AG09309 (cell line): Measurements from ENCODE around the gene UBE2S.

Experiments
- DNase-seq: peaks from one replicate; pipeline ENCODE4 v3.0.0-alpha.2; 2010; ENCODE audit warnings: low read depth
- H3K4me3 ChIP-seq: 2 replicates; pipeline ENCODE4 v1.5.1; 2011; ENCODE audit warnings: mild to moderate bottlenecking, low read depth, low read length, moderate library complexity; ENCODE audit not compliant: control insufficient read depth
- TF ChIP-seq, protein P1 (sequence below): IDR thresholded peaks from 2 replicates; pipeline ENCODE4 v1.5.1; 2011; ENCODE audit warnings: mild to moderate bottlenecking, low read depth, low read length, inconsistent platforms; ENCODE audit not compliant: insufficient read depth, control insufficient read depth; ENCODE audit errors: missing control alignments

Gene UBE2S

DNA sequence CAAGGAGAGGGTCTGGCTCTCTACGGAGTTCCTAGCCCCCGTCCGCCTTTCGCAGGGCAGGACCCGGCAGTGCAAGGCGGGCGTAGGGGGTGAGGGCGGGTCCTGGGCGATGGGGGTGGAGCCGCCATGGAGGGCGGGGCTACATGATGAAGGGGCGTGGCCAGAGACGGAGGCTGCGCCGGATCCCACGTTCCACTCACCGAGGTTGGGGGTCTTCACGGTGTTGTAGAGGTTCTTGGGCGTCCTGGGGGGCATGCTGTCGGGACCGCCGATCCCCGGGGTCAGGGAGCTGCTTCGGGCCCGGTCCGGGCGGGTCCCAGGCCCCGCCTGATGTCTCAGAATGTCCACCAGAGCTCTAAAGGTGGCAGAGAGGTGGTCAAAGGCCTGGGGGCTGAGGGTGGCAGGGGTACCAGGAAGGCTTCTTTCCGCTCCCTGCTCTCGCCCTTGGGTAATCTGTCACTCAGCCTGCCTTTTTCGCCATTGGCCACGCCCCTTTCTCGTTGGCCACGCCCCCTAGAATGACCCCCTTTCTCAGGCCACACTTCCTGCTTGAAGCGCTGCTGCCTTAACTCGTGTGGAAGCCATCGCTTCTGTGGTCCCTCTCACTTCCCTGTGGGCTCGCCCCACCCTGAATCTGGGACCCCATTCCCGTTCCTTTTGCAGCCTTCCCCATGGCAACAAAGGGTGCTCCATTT, 33.0 kb upstream of the UBE2S start:
- DNase-seq: no peak
- TF ChIP-seq, protein P1, sequence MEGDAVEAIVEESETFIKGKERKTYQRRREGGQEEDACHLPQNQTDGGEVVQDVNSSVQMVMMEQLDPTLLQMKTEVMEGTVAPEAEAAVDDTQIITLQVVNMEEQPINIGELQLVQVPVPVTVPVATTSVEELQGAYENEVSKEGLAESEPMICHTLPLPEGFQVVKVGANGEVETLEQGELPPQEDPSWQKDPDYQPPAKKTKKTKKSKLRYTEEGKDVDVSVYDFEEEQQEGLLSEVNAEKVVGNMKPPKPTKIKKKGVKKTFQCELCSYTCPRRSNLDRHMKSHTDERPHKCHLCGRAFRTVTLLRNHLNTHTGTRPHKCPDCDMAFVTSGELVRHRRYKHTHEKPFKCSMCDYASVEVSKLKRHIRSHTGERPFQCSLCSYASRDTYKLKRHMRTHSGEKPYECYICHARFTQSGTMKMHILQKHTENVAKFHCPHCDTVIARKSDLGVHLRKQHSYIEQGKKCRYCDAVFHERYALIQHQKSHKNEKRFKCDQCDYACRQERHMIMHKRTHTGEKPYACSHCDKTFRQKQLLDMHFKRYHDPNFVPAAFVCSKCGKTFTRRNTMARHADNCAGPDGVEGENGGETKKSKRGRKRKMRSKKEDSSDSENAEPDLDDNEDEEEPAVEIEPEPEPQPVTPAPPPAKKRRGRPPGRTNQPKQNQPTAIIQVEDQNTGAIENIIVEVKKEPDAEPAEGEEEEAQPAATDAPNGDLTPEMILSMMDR: no peak
- no peak overlapping the region for H3K4me3 ChIP-seq

DNA sequence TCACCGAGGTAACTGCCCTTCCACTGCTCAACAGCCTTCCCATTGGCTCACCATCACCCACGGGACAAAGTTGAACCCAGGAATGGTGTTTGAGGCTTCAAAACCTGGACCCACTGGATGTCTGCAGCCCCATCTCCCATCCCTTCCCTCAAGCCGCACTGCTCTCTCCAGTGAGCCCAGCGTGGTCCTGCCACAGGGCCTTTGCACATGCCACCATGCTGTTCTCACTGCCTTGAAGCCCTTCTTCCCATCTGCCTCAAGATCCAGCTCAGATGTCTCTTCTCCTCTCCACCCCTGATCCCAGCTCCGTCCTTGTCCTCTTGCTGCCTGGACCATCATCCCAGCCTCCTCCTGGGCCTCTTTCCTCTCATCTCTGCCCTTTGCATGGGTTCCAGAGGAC, 31.5 kb upstream of the UBE2S start:
- no peak for DNase-seq
- TF ChIP-seq, protein P1: no peak
- no peak overlapping the region for H3K4me3 ChIP-seq

DNA sequence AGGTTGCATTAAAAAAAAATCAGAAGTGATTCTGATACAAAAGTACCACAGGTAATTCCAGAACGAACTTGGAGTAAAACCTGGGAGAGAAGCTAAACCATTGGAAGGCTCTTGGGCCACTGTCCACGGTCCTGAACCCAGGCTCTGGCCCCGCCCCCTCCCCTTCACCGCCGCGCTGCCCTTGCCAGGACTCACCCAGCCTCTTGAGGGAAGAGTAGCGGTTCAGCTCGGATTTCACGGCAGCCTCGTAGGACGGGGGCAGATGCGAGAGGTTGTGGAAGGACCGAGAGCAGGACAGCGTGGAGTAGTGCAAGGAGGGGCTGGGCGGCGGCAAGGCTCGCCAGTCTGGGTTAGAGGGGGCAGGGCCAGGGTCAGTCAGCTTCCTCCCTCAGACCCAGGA, 29.8 kb upstream of the UBE2S start:
- no peak overlapping the region for H3K4me3 ChIP-seq
- no peak for DNase-seq
- TF ChIP-seq, protein P1: no peak

DNA sequence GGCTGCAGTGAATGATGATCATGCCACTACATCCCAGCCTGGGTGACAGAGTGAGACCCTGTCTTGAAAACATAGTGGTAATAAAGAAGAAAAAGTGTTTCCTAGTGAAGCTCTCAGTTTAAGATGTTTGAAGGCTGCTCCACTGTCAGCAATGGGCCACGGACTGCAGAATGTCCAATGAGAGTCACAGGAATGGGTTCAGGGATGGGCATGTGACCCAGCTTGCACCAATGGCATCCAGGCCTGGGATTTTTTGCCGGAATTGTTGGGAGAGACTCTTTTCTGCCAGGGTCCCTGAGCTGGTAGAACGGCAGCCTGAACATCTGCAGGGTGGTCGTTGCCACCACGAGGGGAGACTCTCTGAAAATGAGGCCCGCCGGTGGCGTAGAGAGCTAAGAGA, 29.3 kb upstream of the UBE2S start:
- TF ChIP-seq, protein P1: no peak
- H3K4me3 ChIP-seq: no peak overlapping the region
- no peak for DNase-seq

DNA sequence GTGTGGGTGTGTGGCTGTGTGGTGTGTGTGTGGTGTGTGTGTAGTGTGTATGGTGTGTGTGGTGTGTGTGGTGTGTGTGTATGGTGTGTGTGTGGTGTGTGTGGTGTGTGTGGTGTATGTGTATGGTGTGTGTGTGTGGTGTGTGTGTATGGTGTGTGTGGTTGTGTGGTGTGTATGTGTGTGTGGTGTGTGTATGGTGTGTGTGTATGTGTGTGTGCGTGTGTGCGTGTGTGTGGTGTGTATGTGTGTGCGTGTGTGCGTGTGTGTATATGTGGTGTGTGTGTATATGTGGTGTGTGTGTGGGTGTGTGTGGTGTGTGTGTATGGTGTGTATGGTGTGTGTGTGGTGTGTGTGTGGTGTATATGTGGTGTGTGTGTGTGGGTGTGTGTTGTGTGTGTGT, 27.4 kb upstream of the UBE2S start:
- no peak for DNase-seq
- TF ChIP-seq, protein P1: no peak
- H3K4me3 ChIP-seq: no peak overlapping the region

DNA sequence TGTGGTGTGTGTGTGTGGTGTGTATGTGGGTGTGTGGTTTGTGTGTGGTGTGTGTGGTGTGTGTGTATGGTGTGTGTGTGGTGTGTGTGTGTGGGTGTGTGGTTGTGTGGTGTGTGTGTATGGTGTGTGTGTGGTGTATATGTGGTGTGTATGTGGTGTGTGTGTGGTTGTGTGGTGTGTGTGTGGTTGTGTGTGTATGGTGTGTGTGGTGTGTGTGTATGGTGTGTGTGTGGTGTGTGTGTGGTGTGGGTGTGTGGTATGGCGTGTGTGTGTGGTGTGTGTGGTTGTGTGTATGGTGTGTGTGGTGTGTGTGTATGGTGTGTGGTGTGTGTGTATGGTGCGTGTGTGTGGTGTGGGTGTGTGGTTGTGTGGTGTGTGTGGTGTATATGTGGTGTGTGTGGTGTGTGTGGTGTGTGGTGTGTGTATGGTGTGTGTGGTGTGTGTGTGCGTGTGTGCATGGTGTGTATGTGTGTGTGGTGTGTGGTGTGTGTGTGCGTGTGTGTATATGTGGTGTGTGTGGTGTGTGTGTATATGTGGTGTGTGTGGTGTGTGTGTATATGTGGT, 26.9 kb upstream of the UBE2S start:
- no peak for DNase-seq
- H3K4me3 ChIP-seq: no peak overlapping the region
- TF ChIP-seq, protein P1: no peak

DNA sequence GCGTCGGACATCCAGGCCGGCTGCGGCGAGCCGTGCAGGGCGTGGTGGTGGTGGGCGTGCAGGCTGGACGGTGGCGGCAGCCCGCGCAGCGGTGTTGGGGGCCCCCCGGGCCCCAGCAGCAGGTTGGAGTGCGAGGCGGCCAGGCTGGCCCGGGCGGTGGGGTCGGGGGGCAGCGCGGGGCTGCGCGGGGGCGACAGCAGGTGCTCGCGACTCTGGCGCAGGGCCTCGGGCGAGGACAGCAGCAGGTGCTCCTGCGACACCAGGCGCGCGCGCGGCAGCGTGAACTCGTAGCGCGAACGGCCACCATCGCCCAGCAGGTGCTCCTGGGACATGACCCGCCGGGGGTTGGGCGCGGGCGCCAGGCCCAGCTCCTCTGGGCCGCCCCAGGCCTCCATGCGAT, 25.7 kb upstream of the UBE2S start:
- no peak for DNase-seq
- H3K4me3 ChIP-seq: no peak overlapping the region
- TF ChIP-seq, protein P1: no peak
